ENCODE results near the gene CALY.

Gene CALY

DNA sequence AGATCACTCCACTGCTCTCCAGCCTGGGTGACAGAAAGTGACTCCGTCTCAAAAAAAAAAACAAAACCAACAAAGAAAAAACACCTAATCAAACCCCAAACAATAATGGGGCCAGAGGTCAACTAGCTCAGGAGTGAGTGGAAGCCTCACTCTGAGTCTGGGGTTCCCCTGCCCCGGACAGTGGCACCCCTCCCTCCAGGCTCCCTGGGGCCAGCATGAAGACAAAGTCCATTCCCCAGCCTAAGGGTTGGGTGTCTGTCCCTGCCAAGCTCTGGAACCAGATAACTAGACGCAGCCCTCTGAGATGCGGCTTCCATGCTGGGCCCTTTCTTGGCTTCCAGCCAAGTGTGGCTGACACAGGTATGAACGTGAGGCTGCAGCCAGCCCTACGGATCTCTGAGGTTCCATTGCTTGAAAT lies 22.9 kb upstream of the CALY start:
- H3K4me3 ChIP-seq (replicated peaks; ENCODE audit: low read depth, low read length), result no peak overlapping the region
- DNase-seq (ENCODE audit: low read depth), result no peak
- TF ChIP-seq, protein P1, sequence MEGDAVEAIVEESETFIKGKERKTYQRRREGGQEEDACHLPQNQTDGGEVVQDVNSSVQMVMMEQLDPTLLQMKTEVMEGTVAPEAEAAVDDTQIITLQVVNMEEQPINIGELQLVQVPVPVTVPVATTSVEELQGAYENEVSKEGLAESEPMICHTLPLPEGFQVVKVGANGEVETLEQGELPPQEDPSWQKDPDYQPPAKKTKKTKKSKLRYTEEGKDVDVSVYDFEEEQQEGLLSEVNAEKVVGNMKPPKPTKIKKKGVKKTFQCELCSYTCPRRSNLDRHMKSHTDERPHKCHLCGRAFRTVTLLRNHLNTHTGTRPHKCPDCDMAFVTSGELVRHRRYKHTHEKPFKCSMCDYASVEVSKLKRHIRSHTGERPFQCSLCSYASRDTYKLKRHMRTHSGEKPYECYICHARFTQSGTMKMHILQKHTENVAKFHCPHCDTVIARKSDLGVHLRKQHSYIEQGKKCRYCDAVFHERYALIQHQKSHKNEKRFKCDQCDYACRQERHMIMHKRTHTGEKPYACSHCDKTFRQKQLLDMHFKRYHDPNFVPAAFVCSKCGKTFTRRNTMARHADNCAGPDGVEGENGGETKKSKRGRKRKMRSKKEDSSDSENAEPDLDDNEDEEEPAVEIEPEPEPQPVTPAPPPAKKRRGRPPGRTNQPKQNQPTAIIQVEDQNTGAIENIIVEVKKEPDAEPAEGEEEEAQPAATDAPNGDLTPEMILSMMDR (IDR thresholded peaks at IDR 0.05; ENCODE audit: low read length, missing control alignments), result no peak

DNA sequence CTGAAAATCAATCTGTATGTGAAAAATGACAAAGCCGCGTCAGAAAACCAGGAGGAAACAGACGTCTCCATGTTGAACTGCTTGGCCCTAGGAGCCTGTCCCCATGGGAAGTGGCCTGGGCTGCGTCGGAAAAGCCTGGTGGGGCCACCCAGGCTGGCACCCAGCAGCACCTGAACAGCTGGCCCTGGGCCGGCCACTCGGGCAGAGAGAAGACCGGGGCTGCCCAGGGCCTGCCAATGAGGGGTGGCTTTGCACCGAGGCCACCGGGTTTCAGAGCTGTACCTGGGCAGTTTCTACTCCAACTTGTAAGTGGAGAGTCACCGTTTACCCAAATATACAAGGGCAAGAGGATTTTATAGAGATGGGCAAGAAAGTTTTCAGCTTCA lies 22.2 kb upstream of the CALY start:
- H3K4me3 ChIP-seq (replicated peaks; ENCODE audit: low read depth, low read length), result no peak overlapping the region
- DNase-seq (ENCODE audit: low read depth), result no peak
- TF ChIP-seq, protein P1 (IDR thresholded peaks at IDR 0.05; ENCODE audit: low read length, missing control alignments), result no peak

DNA sequence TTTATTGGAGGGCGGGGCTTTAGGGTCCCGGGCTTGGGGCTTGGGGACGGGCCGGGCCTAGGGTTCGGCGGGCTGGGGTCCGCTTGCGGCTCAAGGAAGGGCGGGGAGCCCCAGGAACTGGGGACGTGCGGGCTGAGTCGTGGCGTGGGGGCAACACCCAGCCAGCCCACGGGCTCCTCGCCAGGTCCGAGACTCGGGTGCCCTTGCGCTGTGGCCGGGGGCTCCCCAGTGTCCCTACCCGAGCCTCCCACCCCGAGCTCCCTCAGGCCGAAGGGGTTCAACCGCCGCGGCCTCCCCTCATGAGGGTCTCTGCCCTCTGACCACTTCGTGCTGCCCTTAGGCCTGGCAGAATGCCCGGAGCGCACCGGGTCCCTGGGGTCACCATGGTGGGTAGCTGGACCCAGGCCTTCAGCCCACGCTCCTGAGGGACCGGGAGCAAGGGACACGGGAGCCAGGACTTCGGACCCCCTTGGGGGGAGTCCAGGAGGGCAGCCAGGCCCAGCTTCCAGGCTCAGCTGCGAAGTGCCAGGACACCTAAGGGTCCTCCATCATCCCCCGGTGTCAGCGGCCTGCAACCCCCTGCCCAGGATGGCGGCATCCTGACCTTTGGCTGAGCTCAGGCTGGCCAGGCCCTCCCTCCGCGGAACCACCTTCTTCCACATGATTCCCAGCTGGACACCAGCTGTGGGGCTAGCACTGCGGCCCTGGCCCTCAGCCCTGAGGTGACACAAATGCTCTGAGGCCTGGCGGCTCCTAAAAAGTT lies 21.6 kb upstream of the CALY start:
- H3K4me3 ChIP-seq (replicated peaks; ENCODE audit: low read depth, low read length), result no peak overlapping the region
- TF ChIP-seq, protein P1 (IDR thresholded peaks at IDR 0.05; ENCODE audit: low read length, missing control alignments), result no peak
- no peak for DNase-seq (ENCODE audit: low read depth)

DNA sequence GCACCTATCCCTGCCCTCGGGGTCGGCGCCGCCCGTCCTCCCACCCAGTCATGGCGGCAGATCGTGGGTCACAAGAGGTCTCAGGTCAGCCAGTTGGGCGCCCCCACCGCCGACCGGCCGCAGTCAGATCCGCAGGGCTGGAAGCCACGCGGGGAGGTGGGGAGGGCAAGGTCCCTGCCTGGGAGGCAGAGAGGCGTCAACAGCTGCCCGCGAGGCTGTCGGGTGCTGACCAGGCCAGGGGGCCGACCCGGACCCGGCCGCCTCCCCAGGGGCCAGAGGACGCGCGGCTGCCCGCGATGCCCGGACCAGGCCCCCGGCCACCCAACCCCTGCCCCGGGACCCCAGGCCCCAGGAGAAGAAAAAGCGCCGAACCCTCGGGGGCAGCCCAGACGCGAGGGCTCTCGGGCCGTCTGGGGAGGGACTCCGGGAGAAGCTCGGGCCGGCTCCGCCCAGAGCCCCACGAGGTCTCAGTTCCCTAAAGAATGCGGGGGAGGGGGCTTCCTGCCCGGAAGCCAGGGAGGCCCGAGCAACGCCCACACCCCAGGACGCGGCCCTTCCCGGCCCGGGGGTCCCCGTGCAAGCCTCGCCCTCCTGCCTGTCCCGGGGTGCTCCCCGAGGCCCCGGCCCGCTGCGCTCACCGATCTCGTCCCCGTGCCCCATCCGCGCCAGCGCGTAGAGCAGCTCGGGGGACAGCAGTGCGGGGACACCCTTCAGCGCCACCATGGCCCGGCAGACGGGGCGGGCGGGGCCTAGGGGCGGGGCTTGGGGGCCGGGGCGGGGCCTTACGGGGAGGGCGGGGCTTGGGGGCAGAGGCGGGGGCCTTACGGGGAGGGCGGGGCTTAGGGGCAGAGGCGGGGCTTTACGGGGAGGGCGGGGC lies 20.8 kb upstream of the CALY start, which contains the start of gene FUOM:
Gene FUOM, minus strand, starts transcription at position 735 of the 877 bp plus-strand sequence. Its CDS starts 12 bp downstream, at position 723.
- peak within 1 kb of the TSS; percentile 56 for H3K4me3 ChIP-seq (replicated peaks; ENCODE audit: low read depth, low read length)
- DNase-seq (ENCODE audit: low read depth), result peak; percentile 63
- TF ChIP-seq, protein P1 (IDR thresholded peaks at IDR 0.05; ENCODE audit: low read length, missing control alignments), result no peak

DNA sequence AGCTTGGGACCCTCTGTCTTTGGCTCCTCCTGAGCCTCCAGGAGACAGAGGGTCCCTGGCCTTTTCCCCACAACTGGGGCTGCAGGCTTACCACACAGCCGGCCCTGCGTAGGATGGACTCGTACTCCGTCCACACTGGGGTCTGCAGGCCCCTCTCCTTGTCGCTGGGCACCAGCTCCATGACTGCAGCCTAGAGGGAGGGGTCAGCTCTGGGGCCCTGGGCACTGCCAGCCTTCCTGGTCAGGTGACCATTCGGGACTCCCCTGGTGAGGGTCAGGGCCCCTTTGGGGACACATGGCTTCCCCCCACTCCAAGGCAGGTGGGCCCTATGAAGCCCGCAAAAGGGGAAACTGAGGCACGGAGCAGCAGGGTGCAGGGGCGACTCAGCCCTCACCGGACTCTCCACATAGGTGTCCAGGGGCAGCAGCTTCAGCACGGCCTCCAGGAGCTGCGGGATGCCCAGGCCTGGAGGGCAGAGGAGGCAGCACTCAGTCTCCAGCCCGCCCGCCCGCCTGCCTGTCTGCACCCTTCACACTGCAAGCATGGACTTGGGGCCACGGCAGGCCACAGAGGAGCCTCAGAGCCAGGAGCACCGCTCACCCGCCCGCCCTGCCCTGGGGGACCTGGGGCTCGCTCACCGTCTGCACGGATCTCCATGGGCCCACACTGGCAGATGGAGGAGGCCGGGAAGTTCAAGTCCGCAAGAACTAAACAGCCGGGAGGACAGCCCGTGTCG lies 20.0 kb upstream of the CALY start:
- TF ChIP-seq, protein P1 (IDR thresholded peaks at IDR 0.05; ENCODE audit: low read length, missing control alignments), result no peak
- DNase-seq (ENCODE audit: low read depth), result no peak

DNA sequence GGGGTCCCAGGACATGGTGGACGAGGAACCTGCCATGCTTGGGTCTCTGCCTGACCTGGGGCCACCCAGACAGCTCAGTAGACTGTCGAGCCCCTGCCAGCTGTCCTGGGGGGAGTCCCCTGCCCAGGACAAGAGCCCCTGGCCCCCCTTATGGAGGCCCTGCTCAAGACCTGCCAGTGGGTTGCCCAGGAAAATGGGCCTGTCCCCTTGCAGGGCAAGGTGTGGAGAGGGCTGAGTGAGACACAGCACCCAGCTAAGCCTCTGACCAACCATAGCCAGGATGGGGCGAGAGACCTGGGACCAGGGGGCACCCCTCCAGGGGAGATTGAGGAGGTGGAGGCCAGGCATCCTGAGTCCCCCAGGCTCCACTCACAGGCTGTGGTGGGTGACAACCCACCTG lies 19.3 kb upstream of the CALY start:
- H3K4me3 ChIP-seq (replicated peaks; ENCODE audit: low read depth, low read length), result no peak overlapping the region
- TF ChIP-seq, protein P1 (IDR thresholded peaks at IDR 0.05; ENCODE audit: low read length, missing control alignments), result no peak
- no peak for DNase-seq (ENCODE audit: low read depth)

More for the DNA sequence above, 20.0 kb upstream of the CALY start:
- peak overlapping the region; percentile 56 for H3K4me3 ChIP-seq (replicated peaks; ENCODE audit: low read depth, low read length)

Data from fibroblast of pulmonary artery (primary cell).